Esophagus mucosa (tissue), 1 donor: Measurements from ENCODE around the gene PRSS48. TPM values are rescaled to one million over a fixed set of nuclear protein-coding genes. Genes with fewer than 3 reads are reported as not detected.
"Not testable (repeated sequence)": the region's sequence is repeated elsewhere in the genome, so short reads cannot be mapped to it uniquely, and the experiment has no call there.

Experiments
- ATAC-seq: fragments of 200-7000 bp; cut with Tn5 transposase; one replicate; pipeline ENCODE4 v1.9.1; 2020
- total RNA-seq: library from RNA; stranded (reverse); gene quantifications from one replicate; pipeline ENCODE4 v1.2.4, GENCODE V29; 2023
- donor health status: DM: yes; HTN: yes; CAD: no.

The PRSS48 gene
- total RNA-seq, 1 donor from 2014 or later: not detected

DNA sequence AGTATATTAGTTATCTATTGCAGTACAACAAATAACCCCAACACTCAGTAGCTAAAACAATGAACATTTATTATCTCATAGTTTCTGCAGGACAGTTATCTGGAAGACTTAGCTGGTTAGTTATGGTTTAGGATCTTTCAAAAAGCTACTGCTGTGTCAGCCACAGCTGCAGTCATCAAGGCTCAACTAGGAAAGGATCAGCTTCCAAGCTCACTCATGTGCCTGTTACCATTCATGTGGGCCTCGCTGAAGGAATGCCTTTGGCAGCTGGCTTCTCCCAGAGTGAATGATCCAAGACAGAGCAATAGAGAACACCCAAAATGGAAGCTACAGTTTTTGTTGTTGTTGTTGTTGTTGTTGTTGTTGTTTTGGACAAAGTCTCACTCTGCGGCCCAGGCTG lies 13.5 kb upstream of the PRSS48 start:
- ATAC-seq: no peak

DNA sequence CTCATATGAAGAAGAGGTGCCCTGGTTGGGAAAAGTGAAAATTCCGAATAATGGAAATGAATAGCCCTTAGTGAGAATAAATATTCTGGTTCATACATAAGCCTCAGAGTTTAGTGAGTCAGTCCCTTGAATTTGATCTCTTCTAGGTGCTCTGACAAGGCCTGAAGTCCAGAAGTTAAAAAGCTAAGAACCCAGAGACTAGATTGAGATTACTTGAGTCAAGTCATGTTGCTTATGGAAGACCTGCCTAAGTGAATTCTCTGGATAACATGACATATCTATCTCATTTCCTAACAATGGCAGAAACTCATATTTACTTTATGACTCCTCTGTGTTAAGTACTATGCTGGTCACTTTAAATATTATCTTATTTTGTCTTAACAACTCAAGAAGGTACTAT lies 10.5 kb upstream of the PRSS48 start:
- ATAC-seq: no peak

DNA sequence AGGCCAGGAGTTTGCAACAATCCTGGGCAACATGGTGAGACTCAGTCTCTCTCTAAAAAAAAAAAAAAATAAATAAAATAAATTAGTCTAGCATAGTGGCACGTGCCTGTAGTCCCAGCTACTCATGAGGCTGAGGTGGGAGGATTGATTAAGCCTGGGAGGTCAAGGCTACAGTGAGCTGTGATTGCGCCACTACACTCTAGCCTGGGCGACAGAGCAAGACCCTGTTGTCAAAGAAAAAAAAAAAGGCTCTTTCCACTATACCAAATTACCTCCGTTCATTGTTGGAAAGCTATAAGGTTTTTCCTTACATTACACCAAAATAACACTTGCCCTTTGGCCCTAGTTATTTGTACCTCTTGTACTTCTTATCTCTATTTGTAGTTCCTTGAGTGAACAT lies 9.9 kb upstream of the PRSS48 start:
- ATAC-seq: no peak

DNA sequence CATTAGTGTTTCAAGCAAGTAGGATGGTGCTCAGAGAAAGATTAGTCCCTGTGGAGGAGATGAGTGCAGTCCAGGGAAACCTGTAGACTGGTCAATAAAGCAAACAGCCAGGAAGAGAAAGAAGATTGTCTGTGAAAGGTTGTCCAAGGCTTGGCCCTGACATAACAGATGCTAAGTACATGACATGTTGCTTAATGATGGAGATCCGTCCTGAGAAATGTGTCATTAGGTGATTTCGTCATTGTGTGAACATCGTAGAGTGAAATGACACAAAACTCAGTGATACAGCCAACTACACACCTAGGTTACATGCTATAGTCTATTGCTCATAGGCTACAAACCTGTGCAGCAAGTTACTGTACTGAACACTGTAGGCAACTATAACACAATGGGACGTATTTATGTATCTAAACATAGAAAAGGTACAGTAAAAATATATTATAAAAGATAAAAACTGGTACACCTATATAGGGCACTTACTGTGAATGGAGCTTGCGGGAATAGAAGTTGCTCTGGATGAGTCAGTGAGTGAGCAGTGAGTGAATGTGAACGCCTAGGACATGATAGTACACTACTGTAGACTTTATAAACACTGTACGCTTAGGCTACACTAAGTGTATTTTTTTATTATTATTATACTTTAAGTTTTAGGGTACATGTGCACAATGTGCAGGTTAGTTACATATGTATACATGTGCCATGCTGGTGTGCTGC lies 9.0 kb upstream of the PRSS48 start:
- peak; percentile 96 for ATAC-seq

DNA sequence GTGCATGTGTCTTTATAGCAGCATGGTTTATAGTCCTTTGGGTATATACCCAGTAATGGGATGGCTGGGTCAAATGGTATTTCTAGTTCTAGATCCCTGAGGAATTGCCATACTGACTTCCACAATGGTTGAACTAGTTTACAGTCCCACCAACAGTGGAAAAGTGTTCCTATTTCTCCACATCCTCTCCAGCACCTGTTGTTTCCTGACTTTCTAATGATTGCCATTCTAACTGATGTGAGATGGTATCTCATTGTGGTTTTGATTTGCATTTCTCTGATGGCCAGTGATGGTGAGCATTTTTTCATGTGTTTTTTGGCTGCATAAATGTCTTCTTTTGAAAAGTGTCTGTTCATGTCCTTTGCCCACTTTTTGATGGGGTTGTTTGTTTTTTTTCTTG lies 8.1 kb upstream of the PRSS48 start:
- not testable (repeated sequence) for ATAC-seq

DNA sequence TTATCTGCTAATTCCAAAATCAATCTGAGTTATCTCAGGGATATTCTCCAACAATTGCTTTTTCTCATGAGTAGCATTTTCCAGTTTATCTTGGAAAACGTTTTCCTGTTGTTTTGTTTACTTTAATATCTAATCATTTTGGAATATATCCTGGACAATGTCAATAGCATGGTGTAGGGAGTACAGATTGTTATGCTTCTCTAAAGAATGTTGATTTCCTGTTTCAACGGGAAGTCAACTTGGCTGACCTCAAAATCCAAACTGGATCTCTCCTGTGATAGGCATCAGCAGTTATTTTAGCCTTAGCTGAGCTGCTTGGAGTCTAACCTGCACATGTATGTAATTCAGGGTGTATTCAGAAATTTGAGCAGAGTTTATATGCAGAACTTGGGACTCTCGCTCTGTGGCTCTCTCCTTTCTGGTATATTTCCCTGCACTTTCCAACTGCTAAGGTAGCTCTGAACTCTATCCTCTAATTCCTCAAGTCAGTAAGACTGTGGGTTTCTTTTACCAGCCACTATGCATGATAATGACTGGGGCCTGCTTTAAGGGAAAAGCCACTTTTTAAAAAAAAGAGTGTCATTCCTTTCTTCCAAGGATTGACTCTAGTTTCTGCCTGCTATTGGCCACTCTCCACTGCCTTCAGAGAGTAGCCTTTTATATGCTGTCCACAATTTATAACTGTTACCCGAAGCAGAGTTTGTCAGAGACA lies 7.7 kb downstream of the PRSS48 start:
- no peak for ATAC-seq

DNA sequence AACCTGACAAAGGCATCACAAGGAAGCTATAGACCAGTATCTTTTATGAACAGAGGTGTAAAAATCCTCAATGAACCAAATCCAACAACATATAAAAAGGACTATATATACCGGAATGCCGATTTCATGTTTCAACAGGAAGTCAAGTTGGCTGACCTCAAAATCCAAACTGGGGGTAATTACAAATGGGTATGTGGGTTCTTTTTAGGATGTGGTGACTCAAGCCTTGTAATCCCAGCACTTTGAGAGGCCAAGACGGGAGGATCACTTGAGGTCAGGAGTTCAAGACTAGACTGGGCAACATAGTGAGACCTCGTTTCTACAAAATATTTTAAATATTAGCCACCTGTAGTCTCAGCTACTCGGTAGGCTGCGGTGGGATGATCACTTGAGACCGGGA lies 10.4 kb downstream of the PRSS48 start:
- ATAC-seq: no peak

DNA sequence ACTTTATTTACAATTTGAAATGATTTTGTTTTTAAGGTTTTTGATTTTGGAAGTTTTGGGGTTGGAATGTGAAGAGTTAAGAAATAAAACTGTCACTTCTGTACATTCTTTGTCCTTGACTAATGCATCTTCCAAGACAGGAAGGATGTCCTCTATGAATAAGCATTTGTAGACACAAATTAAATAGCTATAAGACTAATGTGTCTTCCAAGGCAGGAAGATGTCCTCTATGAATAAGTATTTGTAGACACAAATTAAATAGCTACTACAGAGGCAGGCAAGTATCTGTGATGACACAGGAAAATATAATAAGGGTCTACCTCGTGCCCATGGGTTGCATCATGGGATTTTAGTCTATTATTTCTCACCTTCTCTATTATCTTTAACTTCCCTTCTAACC lies 14.5 kb downstream of the PRSS48 start:
- ATAC-seq: no peak

DNA sequence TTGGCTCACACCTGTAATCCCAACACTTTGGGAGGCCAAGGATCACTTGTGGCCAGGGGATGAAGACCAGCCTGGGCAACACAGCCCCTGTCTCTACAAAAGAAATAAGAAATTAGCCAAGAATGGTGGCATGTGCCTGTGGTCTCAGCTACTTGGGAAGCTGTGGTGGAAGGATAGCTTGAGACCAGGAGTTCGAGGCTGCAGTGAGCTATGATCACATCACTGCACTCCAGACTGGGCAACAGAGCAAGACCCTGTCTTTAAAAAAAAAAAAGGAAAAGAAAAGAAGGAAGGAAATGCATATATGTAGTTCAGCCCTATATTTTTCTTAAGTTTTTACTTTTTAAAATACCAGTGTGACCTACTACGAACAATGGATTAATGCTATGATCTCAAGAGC lies 15.1 kb downstream of the PRSS48 start:
- ATAC-seq: no peak

DNA sequence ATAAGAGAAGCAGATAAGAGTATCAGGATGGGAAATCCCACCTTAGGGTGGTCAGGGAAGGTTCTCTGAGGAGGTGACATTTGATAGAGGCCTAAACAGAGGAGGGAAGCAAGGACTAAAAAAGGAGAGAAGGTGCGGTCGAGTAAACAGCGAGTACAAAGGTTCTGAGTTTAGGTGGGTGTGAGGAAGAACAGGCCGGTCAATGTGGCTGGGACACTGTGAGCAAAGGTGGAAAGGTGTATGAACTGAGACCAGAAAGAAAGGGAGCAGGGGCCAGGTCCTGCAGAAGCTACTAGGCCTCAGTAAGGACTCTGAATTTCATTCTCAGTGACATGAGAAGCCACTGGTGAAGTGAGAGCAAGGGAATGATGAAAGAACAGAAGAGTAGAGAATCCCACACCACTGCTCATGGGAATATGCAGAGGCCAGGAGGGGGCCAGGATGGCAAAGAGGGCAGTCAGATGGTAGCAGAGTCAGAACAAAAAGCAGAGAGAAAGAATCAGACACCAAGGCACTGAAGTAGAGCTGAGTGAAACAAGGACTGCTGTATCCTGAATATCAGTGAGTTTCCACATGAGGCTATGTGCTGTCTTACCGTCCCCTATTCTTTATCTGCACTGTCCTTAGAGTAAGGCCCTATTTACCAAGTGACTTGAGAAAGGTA lies 18.0 kb downstream of the PRSS48 start:
- ATAC-seq: no peak

DNA sequence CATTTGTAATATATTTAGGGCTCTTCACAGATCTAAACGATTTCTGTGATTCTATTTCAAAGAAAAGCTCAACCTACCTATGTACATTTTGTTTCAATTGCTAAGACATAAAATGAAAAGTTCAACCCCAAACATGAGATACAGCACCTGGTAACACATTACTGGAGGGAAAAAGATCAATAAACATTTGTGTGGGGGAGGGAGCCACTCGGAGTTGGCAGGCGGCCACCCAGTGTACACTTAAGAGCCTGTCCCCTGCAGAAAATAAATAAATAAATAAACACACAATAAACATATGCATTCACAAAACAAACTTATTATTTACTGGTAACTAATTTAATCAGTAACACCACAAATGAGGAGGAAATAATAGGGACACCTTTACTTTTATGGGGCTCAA lies 19.3 kb downstream of the PRSS48 start:
- ATAC-seq: no peak

DNA sequence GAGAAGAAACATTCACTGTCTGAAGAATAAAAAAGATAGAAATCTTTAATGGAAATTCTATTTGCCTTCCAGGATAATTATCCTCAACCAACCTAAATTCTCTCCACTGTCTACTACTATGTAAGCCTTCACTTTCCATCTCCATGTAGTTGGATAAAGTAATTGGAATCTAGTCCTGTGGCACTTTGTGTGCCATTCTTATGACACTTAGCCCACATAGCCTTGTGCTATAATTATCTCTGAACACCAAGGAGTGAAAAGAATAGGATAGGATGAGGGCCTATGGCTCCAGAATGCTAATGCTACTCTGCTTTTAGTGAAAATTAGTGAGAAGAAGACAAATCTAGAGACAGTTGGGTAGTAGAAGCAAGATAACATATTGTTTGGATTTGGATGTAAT lies 20.2 kb downstream of the PRSS48 start:
- no peak for ATAC-seq

DNA sequence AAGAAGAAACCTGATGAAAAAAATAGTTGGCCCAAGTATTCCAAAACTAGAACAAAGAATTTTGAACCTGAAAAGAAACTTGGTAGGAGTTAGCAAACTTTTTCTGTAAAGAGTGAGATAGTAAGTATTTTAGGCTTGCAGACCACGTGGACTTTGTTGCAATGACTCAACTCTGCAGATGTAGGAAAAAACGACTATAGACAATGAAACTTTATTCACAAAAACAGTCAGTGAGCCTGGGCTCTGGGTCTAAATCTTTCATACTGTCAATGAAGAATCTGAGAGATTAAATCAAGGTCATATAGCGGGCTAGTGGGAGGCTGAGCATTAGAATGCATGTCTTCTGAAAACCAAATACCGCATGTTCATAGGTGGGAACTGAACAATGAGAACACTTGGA lies 25.5 kb downstream of the PRSS48 start:
- no peak for ATAC-seq

DNA sequence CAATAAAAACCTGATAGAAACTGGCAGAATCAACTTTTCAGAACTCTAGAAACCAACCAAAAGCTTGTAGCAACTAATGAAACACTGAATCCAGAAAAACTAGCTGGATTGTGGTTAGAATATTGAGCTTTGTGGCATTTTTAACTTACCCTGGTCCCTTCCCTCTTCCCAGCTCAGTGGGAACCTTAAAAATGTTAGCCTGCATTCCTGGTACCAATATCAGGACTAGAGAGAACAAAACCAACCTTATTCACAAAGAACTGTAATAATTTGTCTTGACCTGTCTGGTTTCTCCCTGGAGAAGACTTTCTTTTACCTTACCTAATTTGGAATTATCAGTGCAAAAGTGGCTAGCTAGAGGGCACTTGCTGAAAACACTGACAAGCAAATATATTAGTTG lies 27.3 kb downstream of the PRSS48 start:
- no peak for ATAC-seq

DNA sequence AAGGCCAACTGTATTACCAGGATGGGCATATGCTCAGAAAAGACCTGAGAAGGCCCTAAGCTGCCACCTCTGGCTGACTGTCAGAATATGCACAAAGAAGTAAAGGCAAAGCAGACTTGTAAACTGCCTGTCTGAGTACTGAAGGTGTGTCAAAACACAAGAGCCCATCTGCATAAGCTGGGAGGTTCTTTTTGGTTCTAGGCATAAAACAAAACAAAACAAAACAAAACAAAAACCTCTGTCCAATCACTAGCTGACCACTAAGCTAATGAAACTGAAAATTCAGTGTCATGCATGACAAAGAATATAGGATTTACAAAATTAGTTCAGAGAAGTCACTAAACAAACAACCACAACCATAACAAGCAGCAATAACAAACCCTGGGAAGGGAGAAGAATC lies 27.8 kb downstream of the PRSS48 start:
- ATAC-seq: peak; percentile 56

DNA sequence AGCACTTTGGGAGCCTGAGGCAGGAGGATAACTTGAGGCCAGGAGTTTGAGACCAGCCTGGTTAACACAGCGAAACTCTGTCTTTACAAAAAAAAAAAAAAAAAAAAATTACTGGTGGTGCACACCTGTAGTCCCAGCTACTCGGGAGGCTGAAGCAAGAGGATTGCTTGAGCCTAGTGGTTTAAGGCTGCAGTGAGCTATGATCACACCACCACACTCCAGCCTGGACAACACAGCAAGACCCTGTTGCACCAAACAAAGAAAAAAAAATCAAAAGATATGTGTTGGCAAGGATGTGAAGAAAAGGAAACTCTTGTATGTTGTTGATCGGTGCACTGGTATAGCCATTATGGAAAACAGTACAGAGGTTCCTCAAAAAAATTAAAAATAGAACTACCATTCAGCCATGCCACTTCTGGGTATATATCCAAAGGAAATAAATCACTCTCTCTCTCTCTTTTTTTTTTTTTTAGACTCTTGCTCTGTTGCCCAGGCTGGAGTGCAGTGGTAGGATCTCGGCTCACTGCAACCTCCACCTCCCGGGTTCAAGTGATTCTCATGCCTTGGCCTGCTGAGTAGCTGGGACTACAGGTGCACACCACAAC lies 33.3 kb downstream of the PRSS48 start:
- ATAC-seq: no peak

DNA sequence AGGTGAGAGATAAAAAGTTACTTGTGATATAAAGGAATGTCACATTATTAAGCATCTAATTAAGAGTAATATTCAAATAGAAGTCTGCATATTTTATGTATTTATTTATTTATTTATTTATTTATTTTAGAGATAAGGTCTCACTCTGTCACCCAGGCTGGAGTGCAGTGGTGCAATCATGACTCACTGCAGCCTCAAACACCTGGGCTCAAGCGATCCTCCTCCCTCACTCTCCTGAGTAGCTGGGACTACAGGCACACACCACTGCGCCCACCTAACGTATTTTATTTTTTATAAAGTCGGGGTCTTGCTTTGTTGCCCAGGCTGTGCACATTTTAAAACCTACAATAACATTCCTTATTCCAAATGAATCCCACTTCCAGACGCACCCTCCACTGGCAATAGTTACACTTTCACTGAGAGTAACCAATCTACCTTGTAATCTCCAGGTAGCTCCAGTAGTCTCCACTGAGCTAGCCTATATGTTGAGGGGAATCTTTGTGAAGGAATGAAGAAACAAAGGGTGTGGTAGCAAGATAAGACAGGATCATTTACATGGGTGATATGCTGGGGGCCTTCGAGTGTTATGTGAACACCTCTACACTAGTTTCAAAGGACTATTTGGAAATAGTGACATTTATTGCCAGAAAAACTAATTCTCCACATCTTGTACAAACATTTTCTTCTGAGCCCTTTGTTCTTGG lies 36.5 kb downstream of the PRSS48 start:
- ATAC-seq: no peak

DNA sequence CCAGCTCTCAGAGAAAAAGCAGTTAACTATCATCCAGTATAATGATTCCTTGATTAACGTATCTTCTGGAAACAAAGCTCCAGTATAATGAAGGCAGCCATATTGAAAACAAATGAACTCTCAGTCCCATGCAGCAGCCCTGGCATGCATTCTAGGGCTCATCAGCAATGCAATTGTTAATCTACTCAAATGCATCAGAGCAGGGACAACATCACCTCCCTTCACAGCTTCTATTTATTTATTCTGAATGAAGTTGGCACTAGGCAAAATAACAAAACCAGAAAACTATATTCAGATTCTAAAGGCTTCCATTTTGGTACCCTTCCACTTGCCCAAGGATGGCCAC lies 37.0 kb downstream of the PRSS48 start:
- ATAC-seq: no peak

DNA sequence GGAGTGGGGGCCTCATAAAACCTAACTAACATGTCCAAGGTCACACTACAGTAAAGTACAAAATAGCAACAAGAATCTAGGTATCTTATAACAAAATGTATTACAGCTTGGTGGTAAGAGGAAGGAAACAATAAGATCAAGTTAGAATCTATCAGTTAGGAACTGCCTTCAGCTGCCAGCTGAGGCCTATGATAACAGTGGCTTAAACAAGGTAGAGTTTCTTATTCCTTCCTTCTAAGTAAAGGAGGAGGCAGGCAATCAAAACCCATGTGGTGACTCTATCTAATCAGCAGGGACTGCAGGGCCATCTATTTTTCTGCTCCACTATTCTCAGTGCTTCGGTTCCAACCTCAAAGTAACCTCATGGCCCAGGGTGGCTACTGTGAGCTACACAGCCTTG lies 37.5 kb downstream of the PRSS48 start:
- no peak for ATAC-seq

DNA sequence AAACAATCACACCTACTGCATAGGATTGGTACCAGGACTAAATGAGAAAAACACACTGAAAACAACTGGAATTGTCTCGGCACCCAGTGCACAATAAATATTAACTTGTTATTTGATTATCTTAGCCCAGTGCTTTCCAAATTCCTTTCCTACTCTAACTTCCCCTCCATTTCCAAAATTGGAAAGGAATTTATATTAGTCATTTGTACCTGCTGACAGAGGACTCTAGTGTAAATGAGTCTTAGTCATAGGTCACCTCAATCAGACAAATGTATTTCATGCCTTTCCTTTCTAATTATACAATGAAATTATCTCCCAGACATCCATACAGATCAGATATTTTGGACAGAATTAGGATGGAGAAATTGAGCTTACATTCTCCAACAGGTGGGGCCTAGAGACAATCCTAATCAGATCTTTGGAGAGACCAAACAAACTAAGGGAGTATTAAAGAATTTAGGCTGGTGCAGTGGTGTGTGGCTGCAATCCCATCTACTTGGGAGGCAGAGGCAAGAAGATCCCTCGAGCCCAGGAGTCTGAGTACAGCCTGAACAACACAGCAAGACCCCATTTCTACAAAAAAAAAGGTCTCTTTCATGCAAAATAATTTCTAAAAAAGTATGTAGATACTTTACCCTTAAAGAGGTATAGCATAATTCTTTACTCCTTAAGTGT lies 38.4 kb downstream of the PRSS48 start:
- ATAC-seq: peak; percentile 87

DNA sequence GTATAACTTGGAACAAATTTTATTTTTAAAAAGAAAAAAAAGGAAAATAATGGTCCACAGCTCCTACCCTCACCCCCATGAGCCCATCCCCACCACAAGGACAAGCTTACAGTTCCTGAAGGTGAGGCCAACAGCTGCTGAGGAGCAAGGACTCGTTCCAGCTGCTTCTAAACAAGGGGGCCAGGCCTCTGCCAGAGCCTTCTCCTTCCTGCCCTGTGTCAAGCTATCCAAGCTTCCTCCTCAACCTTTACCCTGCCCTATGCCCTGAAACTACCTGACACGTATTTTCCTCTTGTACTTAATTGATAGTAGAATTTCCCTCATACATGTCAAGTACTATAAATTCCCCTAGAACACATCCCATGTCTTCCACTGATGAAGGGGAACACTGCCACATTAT lies 39.7 kb downstream of the PRSS48 start:
- ATAC-seq: no peak

DNA sequence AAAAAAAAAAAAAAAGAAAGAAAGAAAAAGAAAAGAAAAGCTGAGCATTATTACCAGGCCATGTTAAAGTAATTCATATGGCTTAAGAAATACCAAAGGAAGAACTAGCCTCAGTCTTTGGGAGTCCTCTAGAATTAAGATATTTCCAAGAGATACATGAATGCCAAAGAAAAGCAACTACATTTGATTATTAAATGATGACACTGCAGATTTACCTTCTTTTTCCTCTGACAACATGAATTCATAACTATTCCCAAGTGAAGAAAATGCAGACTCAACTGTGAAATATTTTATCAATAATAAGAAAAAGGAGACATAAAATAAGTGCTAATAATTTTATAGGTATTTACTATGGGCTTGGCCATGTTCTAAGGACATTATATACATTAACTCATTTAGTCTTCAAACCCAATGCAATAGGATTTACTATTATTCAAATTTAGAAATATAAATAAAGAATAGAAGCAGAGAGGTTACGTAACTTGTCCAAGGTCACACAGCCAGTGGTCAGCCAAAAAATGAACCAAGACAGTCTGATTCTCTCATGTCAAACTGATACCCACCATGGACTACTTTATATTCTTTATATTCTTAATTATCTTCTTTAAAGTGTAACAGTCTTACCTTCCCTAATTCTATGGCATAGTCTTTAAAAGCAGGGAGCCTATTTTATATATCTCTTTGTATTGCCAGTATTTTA lies 41.5 kb downstream of the PRSS48 start:
- ATAC-seq: no peak
